Uterus (tissue), 2 donors: Measurements from ENCODE around the gene ARHGEF28.

Experiments used
- CTCF ChIP-seq, 4 experiments: fragments of 200-600 bp in 2 of 4; fragments of 450-650 bp in 2 of 4; sonication (generic) in 2 of 4; IDR thresholded peaks; one replicate each; pipeline ENCODE4 v1.5.1; 2016 to 2019; ENCODE audit warnings: antibody characterized with exemption in 4 of 4, mild to moderate bottlenecking in 2 of 4, moderate library complexity in 1 of 4
- POLR2A ChIP-seq, 2 donors: fragments of 450-650 bp; IDR thresholded peaks; one replicate each; pipeline ENCODE4 v1.6.1; 2016; ENCODE audit warnings: antibody characterized with exemption in 2 of 2, mild to moderate bottlenecking in 1 of 2, moderate library complexity in 1 of 2

DNA sequence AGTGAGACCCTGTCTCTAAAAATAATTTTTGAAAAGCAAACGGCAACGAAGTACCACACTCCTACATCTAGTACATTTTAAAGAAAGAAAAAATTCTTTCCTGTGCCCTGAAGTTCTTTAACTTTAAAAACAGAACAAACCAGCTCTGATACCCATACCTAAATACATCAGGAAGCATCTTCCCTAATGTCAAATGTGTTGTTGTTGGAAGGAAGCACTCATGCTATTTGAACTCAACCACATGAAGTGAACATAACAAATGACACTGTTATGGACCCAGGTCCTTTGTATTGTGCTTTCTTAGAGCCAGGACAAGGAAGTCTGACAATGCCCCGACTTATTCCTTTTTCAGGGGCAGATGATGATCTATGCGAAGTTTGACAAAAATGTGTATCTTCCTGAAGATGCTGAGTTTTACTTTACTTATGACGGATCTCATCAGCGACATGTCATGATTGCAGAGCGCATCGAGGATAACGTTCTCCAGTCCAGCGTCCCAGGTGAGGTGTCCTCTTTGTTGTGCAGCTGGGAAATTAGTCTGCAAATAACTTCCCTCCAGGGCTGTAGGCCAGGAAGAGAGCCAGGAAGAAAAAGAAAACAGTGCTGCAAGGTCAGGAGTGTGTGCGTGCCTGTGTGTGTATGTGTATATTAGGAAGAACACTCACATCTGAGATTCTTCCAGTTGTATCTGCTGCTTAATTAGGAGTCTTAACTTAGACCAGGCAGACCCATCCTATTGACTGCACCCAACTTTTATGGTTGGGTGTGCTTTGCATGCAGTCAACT is 123.7 kb downstream of the ARHGEF28 start:
- TF ChIP-seq CTCF (IDR thresholded peaks at IDR 0.05) (no peak), POLR2A (IDR thresholded peaks at IDR 0.05) (no peak)
